D721Med (cell line): ENCODE data around the gene TGM6.

Experiments used
- DNase-seq: peaks from one replicate; pipeline ENCODE4 v3.0.0; 2011; ENCODE audit warnings: low spot score; ENCODE audit not compliant: insufficient read length
- FAIRE-seq: peaks from 2 replicates; lab custom pipeline; 2011; peaks lifted over from hg19 to GRCh38; lab: Jason Lieb, UNC
- TF ChIP-seq, protein P1 (sequence below): IDR thresholded peaks from 2 replicates; pipeline ENCODE4 v1.5.1; 2012; ENCODE audit warnings: mild to moderate bottlenecking, control low read depth; ENCODE audit not compliant: insufficient read depth; ENCODE audit errors: missing control alignments

Gene TGM6

GRCh38 chr20:2476742-2477615 lies 96.3 kb downstream of the TGM6 start:
- DNase-seq, result no peak
- TF ChIP-seq, protein P1, sequence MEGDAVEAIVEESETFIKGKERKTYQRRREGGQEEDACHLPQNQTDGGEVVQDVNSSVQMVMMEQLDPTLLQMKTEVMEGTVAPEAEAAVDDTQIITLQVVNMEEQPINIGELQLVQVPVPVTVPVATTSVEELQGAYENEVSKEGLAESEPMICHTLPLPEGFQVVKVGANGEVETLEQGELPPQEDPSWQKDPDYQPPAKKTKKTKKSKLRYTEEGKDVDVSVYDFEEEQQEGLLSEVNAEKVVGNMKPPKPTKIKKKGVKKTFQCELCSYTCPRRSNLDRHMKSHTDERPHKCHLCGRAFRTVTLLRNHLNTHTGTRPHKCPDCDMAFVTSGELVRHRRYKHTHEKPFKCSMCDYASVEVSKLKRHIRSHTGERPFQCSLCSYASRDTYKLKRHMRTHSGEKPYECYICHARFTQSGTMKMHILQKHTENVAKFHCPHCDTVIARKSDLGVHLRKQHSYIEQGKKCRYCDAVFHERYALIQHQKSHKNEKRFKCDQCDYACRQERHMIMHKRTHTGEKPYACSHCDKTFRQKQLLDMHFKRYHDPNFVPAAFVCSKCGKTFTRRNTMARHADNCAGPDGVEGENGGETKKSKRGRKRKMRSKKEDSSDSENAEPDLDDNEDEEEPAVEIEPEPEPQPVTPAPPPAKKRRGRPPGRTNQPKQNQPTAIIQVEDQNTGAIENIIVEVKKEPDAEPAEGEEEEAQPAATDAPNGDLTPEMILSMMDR, result peak; percentile 15
- no peak for FAIRE-seq

DNA sequence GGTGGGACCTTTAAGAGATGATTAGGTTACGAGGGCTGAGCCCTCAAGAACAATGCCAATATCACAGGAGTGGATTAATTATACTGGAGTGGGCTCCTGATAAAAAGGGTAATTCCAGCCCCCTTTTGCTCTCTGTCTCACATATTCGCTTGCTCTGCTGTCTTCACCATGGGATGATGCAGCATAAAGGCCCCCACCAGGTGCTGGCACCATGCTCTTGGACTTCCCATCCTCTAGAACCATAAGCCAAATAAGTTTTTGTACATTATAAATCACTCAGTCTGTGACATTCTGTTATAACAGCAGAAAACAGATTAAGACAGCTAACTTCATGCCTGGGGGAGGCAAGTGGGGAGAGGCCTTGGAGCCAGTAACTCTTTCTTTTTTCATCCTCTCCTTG lies 99.7 kb downstream of the TGM6 start:
- no peak for FAIRE-seq
- DNase-seq, result no peak
- TF ChIP-seq, protein P1, result no peak
